Measurements from ENCODE around the gene RUFY2.
"Not testable (repeated sequence)": the region's sequence is repeated elsewhere in the genome, so short reads cannot be mapped to it uniquely, and the experiment has no call there.

Gene RUFY2, protein sequence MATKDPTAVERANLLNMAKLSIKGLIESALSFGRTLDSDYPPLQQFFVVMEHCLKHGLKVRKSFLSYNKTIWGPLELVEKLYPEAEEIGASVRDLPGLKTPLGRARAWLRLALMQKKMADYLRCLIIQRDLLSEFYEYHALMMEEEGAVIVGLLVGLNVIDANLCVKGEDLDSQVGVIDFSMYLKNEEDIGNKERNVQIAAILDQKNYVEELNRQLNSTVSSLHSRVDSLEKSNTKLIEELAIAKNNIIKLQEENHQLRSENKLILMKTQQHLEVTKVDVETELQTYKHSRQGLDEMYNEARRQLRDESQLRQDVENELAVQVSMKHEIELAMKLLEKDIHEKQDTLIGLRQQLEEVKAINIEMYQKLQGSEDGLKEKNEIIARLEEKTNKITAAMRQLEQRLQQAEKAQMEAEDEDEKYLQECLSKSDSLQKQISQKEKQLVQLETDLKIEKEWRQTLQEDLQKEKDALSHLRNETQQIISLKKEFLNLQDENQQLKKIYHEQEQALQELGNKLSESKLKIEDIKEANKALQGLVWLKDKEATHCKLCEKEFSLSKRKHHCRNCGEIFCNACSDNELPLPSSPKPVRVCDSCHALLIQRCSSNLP

DNA sequence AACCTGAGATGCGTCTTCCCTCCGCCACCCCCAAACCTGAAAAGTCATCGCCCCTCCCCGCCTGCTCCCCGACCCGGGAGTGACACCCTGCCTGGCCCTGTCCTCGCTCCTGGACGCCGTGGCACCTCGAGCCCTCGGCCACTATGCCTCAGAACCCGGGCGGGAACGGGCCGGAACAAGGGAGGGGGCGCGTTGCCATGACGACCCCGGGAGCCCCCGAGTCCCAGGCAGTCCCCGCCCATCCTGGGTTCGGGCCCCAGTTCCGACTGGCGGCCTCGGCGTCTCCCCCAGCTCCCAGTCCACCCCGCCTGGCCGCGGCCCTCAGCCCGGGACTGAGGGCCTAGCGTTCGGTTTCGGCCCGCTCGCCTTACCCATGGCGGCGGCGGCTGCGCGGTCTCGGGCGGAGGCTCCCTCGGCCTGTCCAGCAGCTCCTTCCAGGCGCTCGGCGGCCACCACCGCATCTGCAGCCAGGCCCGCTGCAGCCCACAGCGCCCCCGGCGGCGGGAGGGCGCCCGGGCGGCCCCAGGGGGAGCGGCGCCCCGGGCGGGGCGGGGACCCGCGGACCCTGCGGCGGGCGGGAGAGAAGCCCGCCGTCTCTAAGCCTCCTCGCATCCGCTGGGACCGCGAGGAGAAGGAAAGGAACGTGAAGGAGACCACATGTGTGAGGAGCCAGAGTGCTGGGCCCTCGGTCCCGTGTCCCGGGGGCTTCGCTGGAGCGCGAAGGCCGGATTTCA lies at the start of gene RUFY2:
Gene RUFY2 (minus strand): TSS at position 463 of the 734 bp plus-strand sequence. CDS start 88 bp downstream, at position 375.
- peak; percentile 59 to 79 for DNase-seq

DNA sequence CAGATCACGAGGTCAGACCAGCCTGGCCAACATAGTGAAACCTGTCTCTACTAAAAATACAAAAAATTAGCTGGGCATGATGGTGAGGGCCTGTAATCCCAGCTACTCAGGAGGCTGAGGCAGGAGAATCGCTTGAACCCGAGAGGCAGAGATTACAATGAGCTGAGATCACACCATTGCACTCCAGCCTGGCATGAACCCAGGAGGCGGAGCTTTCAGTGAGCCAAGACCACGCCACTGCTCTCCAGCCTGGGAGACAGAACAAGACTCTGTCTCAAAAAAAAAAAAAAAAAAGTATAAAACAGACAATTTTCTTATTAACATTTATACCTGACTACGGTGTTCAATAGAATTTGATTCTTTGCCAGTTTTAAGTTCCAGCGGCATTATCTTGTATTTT lies 42.6 kb upstream of the RUFY2 start:
- not testable (repeated sequence) for DNase-seq

DNA sequence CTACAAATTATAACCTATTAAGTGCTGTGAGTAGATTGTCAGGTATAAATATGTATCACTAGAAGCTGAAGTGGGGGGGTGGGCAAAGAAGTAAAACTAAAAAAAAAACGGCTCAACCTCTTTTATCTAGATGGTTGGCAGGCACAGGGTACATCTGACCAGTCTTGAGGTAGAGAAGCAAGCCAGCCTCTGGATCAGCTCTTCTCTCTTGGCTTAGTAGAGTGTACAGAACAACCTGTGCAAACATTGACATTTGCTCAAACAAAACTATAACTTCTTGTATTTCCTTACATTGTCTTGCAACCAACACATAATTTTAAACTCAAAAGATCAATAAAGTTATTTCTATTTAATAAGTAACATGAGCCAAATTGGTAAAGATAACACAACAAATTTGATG lies 39.1 kb upstream of the RUFY2 start:
- no peak for DNase-seq

DNA sequence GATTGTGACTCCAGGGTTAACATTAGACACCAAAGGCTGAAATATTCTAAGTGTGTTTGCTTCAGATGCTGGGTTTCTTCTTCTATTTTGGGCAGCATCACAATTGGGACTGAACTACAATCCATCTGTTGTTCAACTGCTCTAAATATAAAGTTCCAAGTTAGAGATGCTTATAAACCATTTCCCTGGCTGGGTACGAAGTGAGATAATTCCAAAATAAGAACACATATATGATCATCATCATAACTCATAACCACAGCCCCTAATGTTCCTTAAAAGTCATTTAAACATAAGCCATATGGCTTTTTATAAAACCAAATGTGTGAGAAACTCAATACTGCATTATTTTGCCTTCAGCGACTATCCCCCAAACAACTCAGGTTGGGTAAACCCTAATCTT lies 35.9 kb upstream of the RUFY2 start:
- peak in 1 of 2 donors; percentile 34 for DNase-seq

DNA sequence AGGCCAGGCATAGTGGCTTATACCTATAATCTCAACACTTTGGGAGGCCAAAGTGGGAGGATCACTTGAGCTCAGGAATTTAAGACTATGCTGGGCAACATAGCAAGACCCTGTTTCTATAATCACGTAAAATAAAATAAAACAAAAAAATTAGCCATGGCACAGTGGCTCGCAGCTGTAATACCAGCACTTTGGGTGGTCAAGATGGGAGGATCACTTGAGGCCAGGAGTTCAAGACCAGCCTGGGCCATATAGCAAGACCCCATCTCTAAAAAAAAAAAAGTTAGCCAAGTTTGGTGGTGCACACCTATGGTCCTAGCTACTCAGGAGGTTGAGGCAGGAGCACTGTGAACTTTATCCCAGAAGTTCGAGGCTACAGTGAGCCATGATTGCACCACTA lies 33.8 kb upstream of the RUFY2 start:
- no peak for DNase-seq

DNA sequence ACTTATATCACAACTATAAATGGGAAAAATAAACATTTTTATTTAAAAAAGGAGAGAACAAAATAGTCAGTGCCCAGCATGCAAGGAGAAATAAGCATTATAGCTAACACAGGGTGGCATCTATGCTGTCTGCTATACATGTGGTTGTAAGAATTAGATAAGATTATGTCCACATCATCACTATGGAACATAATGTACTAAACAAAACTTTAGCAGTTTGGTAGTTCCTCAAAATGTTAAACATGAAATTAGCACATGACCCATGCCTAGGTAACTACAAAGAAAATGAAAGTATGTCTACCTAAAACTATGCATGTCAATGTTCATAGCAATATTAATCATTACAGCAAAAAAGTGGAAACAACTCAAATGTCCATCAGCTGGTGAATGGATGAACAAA lies 28.7 kb upstream of the RUFY2 start:
- DNase-seq, result no peak

DNA sequence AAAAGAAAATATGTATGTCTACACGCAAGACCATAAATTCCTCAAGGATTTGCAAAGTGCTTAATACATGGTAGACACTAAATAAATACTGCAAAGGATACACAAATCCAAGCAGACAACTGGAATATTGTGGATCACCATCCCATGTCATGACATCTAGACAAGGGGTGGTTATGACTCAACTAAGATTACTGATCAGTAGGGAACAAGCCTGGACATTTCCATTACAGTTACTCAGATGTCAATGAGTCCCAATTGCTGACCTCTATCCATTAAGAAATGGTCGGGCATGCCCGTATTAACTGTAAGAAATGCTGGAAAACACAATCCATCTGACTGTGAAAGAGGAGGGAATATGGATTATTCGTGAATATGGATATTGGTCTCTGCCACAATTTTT lies 27.6 kb upstream of the RUFY2 start:
- DNase-seq, result no peak

DNA sequence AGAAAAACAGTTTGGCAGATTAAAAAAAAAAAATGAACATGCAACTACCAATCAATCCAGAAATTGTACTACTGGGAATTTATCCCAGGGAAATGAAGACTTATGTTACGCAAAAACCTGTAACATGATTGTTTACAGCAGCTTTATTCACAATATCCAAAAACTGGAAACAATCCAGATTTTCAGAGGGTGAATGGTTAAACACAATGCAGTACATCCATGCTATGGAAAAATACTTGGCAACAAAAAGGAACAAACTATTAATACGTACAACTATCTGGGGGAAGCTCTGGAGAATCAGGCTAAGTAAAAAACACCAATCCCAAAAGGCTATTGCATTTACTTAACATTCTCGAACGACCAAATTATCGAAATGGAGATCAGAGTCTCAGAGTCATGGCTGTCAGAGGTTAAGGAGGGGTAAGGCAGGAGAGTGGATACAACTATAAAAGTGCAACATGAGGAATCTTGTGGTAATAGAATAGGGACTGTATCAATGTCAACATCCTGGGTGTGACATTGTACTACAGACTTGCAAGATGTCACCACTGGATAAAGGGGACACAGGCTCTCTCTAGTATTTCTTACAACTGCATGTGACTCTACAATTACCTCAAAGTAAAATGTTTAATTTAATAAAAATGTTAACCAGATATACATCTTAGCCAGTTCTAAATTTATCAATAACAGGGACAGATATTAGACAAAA lies 21.5 kb upstream of the RUFY2 start:
- no peak for DNase-seq

DNA sequence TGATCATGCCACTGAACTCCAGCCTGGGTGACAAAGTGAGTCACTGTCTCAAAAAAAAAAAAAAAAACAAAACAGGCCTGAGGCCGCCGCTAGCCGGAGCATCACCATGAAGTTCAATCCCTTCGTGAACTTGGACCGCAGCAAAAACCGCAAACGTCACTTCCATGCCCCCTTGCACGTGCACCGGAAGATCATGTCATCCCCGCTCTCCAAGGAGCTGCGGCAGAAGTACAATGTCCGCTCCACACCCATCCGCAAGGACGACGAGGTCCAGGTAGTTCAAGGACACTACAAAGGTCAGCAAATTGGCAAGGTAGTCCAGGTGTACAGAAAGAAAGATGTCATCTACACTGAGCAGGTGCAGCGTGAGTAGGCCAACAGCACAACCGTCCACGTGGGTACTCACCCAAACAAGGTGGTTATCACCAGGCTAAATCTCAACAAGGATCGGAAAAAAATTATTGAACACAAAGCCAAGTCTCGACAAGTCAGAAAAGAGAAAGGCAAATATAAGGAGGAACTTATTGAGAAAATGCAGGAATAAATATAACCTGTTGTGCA lies 17.5 kb upstream of the RUFY2 start:
- DNase-seq, result no peak

DNA sequence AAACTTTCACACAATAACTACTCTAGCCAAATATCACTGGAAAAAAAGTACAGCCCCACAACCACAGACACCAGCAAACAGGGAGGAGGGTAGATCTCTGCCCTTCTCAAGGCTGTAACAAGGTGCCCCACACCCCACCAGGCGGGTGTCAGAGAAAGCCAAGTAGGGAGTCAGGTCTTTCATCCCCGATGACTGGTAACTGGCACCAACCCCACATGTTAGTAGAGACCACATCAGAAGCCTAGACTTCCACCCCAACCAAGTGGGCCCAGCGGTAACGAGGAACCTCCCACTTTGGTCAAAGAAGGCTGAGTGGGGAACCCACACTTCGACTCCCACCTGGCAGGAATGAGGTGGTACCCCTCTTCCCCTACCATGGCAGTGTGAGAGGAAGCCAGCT lies 16.4 kb upstream of the RUFY2 start:
- DNase-seq, result no peak

DNA sequence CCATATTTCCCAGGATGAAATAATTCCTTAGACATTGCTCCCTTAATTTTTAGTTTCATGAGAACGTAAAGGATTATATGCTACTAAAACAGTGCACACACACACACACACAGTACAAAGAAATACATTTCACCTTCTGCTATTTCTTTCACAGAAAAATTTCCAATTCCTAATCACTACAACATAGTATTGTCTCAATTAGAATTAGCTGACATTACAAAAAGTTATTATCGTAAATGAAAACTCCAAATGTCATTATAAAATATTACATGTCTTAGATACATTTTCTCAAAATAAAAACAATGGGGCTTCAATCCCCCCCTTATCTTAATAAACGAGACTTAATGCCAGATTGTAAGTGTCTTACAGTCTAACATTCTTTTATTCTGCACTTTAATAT lies 12.3 kb upstream of the RUFY2 start:
- DNase-seq, result no peak

DNA sequence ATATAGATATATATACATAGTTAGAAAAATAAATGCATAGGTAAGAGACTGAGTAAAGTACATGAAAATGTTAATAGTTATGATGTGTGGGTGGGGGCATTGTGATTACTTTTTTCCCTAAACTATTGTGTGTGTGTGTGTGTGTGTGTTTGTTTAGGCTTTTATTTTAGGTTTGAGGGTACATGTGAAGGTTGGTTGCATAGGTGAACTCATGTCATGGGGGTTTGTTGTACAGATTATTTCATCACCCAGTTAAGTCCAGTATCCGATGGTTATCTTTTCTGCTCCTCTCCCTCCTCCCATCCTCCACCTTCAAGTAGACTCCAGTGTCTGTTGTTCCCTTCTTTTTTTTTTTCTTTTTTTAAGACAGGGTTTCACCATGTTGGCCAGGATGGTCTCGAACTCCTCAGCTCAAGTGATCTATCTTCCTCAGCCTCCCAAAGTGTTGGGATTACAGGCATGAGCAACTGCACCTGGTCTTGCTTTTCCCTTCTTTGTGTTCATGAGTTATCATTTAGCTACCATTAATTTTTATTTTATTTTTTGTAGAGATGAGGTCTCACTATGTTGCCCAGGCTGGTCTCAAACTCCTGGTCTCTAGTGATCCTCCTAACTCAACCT lies 1.9 kb upstream of the RUFY2 start:
- no peak for DNase-seq

DNA sequence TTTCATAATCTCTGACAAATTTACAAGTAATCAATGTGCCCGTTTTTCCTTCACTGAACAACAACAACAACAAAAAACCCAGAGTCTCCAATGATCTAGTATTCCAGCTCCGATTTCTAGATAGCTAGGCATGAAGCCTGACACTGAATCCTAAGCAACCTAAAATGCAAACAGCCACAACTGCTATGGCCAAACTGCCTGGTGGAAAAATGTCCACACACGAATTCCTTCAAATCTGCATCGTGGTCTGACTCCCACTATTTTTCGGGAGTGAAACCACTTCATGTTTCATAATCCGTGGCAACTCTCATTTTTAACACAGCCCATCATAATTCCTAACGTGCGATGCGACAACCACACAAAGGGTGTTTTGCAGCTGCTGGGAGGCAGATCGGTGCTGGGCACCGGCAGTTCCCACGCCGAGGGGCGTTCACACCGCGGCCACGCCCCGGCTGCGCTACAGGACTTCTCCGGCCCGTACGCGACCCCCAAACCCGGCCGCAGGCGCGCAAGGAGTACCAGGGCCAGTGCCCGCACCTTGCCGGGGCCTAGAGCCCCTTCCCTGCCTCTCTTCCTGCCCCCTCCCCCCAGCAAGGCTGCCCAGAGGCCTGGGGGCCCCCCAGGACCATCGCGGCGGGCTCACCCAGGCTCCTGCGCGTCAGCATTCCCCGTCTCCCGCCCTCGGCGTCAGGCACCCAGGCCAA lies 814 bp downstream of the RUFY2 start:
- peak; percentile 57 to 60 for DNase-seq

DNA sequence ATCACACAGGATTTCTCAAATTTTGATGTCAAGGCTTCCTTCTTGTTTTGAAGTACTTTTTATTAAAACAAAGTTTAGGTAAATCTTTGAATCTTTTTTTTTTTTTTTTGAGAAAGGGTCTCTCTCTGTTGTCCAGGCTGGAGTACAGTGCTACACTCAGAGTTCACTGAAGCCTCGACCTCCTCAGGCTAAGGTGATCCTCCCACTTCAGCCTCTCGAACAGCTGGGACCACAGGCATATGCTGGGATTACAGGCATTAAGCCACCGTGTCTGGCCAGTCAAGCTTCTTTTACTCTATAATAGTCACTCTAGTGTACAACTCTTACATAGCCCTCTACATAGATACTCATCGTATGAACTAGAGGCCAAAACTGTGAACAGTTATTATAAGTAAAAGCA lies 3.4 kb downstream of the RUFY2 start:
- DNase-seq, result no peak

DNA sequence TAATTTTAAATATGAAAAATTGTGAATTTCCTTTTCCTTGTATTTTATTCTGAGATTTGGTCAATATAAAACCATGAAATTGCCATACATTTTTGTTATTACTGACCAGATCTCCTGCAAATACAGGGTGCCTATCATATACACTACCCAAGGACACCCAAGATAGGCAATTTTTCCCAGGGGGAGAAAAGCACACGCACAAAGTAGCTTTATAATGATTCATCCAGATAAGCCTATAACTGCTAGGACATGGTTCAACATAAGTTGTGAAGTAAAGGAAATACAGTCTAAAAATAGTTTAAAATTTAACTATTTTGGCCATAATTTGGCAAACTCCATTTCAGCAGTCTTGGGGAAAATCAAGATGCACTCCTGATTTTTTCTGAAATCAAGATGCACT lies 4.8 kb downstream of the RUFY2 start:
- no peak for DNase-seq

DNA sequence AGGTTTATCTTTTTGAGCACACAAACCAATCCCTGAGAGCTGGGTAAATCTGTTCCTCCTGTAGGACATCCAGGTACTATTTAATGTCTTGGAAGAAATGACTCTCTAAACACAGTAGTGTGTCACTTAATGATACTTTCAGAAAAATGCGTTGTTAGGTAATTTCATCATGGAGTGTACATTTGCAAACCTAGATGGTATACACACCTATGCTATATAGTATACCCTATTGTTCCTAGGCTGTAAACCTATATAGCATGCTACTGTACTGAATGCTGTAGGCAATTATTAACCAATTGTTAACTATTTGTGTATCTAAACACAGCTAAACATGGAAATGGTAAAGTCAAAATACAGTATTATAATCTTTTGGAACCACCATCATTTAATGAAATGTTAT lies 10.1 kb downstream of the RUFY2 start:
- DNase-seq, result no peak

DNA sequence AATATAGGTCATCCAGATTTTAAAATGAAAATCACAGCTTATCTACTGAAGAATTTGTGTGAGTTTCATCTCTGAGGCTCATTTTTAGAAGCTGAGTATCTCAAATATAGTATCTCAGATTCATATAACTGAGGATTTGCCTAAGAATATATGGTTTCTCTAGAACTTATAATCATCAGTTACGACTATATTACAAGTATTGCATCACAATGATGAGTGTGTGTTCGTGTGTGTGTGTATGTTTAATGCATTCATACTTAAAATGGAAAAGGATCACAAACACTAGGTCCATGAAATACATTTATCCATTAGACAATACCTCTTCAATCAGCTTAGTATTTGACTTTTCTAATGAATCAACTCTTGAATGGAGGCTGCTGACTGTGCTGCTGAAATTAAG lies 21.3 kb downstream of the RUFY2 start:
- no peak for DNase-seq

DNA sequence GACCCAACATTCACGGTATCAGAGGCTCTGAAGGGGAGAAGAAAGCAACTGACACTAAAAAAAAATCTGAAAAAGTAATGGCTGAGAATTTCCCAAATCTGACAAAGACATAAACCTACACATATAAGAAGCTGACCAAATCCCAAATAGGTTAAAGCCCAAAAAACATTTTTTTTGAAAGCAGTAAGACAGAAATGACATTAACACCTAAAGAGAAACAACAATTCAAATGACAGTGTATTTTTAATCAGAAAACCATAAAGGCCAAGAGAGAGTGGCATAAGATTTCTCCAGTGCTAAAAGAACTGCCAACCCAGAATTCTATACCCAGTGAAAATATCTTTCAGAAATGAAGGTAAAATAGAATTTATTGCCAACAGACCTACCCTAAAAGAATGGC lies 35.5 kb downstream of the RUFY2 start:
- no peak for DNase-seq

DNA sequence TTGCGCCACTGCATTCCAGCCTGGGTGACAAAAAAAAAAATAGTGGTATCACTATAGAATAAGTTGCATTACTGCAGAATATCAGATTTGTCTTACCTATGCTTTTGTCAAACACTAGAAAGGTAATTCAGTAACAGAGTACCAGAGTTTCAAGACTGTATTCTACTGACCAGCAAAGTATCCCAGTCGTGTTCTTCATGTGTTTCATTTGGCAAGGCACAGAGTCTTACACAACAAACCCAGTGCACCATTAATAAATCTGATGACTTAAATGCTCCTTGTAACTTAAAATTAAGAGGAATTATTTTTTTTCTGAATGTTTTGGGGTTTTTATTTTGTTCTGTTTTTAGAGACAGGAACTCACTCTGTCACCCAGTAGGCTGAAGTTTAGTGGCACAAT lies 40.0 kb downstream of the RUFY2 start:
- DNase-seq, result no peak

DNA sequence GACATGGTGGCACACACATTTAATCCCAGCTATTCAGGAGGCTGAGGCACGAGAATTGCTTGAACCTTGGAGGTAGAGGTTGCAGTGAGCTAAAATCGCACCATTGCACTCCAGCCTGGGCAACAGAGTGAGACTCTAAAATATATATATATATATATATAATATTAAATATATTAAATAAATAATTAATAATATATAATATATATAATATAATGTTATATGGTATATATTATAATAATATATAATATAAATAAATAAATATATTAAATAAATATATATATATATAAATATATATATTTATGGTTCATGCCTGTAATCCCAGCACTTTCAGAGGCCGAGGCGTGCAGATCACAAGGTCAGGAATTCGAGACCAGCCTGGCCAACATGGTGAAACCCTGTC lies 40.5 kb downstream of the RUFY2 start:
- DNase-seq, result no peak

DNA sequence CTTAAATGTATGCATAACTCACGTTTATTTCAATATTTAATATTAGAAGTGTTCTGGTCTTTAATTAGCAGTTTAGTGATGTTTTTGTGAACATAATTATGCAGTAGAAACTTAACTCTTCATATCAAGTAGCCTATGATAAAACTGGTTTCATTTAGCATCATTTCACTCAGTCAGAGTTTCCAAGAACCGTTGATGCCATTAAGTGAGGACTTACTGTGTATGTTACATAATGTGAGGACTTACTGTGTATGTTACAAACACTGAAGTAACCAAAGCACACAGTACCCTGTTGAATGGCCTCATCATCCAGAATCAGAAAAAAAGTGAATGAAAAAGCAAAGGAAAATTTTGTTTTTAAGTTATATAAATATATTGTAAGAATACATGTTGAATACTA lies 41.5 kb downstream of the RUFY2 start:
- DNase-seq, result no peak
